Fibroblast of the aortic adventitia (primary cell): ENCODE data around the gene RAB1B. TPM values are rescaled to one million over a fixed set of nuclear protein-coding genes. Genes with fewer than 3 reads are reported as not detected.

Experiments used
- DNase-seq: peaks from one replicate; pipeline ENCODE4 v3.0.0-alpha.2; 2010; ENCODE audit warnings: low read depth
- H3K4me3 ChIP-seq: 2 replicates; pipeline ENCODE4 v1.5.1; 2011; ENCODE audit warnings: low read depth, mild to moderate bottlenecking, control low read depth, low read length, moderate library complexity
- CTCF ChIP-seq: IDR thresholded peaks from 2 replicates; pipeline ENCODE4 v1.5.1; 2011; ENCODE audit warnings: mild to moderate bottlenecking, low read length, control low read depth, inconsistent platforms; ENCODE audit not compliant: insufficient read depth
- total RNA-seq: library from RNA; depleted of rRNA; stranded (reverse); fragments of >200 nt; gene quantifications from 2 replicates; pipeline ENCODE4 v1.2.3, GENCODE V29; 2012; ENCODE audit warnings: low replicate concordance

Gene RAB1B
- total RNA-seq, 1 donor = 85.1 TPM

GRCh38 chr11:66278363-66279091 lies 10.1 kb downstream of the RAB1B start:
- DNase-seq = no peak
- TF ChIP-seq CTCF = no peak
- peak overlapping the region; percentile 13 for H3K4me3 ChIP-seq

- no peak overlapping the region for H3K4me3 ChIP-seq
- DNase-seq = no peak
- TF ChIP-seq CTCF = no peak
These were observed 10.8 kb downstream of the RAB1B start for GRCh38 chr11:66279092-66279734.

- H3K4me3 ChIP-seq = no peak overlapping the region
- DNase-seq = no peak
- TF ChIP-seq CTCF = no peak
These were observed 12.0 kb downstream of the RAB1B start for GRCh38 chr11:66280428-66280827.

- TF ChIP-seq CTCF = no peak
- no peak overlapping the region for H3K4me3 ChIP-seq
- DNase-seq = no peak
These were observed 12.6 kb downstream of the RAB1B start for GRCh38 chr11:66281001-66281400.

GRCh38 chr11:66281776-66282467 lies 13.5 kb downstream of the RAB1B start:
- H3K4me3 ChIP-seq = no peak overlapping the region
- TF ChIP-seq CTCF = no peak
- DNase-seq = no peak

GRCh38 chr11:66282468-66283455 lies 14.3 kb downstream of the RAB1B start:
- peak; percentile 89 for DNase-seq
- H3K4me3 ChIP-seq = no peak overlapping the region
- TF ChIP-seq CTCF = peak; percentile 92
